WTC11 (cell line): Measurements from ENCODE around the gene HHEX.

Source experiments
- FOXJ3 ChIP-seq: sonication (generic); formaldehyde crosslinking; IDR thresholded peaks from 2 replicates; pipeline ENCODE4 v1.9.0; 2021; ENCODE audit warnings: missing genetic modification reagents, mild to moderate bottlenecking, borderline replicate concordance
- JUN ChIP-seq: sonication (generic); formaldehyde crosslinking; IDR thresholded peaks from 2 replicates; pipeline ENCODE4 v1.8.0; 2023; ENCODE audit warnings: mild to moderate bottlenecking, missing genetic modification reagents
- NFE2L1 ChIP-seq: sonication (generic); formaldehyde crosslinking; IDR thresholded peaks from 2 replicates; pipeline ENCODE4 v1.8.1; 2023; ENCODE audit warnings: missing genetic modification reagents
- TF ChIP-seq, protein P1 (sequence below): fragments of 200-600 bp; IDR thresholded peaks from 2 replicates; pipeline ENCODE4 v1.8.0; 2022; ENCODE audit warnings: antibody characterized with exemption
- TF ChIP-seq, protein P2 (sequence below): fragments of 250-450 bp; sonication (Bioruptor Pico); IDR thresholded peaks from 2 replicates; pipeline ENCODE4 v1.9.0; 2021; ENCODE audit warnings: mild to moderate bottlenecking, borderline replicate concordance
- TF ChIP-seq, protein P3 (sequence below): sonication (generic); formaldehyde crosslinking; IDR thresholded peaks from 2 replicates; pipeline ENCODE4 v1.8.1; 2023; ENCODE audit warnings: mild to moderate bottlenecking, missing genetic modification reagents, moderate library complexity
- TF ChIP-seq, protein P4 (sequence below): sonication (generic); formaldehyde crosslinking; IDR thresholded peaks from 2 replicates; pipeline ENCODE4 v1.8.1; 2022; ENCODE audit warnings: mild to moderate bottlenecking, missing genetic modification reagents, moderate library complexity, borderline replicate concordance

GRCh38 chr10:92640107-92640506 lies 49.6 kb upstream of the HHEX start:
- TF ChIP-seq, protein P1, sequence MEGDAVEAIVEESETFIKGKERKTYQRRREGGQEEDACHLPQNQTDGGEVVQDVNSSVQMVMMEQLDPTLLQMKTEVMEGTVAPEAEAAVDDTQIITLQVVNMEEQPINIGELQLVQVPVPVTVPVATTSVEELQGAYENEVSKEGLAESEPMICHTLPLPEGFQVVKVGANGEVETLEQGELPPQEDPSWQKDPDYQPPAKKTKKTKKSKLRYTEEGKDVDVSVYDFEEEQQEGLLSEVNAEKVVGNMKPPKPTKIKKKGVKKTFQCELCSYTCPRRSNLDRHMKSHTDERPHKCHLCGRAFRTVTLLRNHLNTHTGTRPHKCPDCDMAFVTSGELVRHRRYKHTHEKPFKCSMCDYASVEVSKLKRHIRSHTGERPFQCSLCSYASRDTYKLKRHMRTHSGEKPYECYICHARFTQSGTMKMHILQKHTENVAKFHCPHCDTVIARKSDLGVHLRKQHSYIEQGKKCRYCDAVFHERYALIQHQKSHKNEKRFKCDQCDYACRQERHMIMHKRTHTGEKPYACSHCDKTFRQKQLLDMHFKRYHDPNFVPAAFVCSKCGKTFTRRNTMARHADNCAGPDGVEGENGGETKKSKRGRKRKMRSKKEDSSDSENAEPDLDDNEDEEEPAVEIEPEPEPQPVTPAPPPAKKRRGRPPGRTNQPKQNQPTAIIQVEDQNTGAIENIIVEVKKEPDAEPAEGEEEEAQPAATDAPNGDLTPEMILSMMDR: no peak
- TF ChIP-seq NFE2L1 (CRISPR knock-in tag) (no peak), JUN (no peak), FOXJ3 (no peak)
- TF ChIP-seq, protein P2, sequence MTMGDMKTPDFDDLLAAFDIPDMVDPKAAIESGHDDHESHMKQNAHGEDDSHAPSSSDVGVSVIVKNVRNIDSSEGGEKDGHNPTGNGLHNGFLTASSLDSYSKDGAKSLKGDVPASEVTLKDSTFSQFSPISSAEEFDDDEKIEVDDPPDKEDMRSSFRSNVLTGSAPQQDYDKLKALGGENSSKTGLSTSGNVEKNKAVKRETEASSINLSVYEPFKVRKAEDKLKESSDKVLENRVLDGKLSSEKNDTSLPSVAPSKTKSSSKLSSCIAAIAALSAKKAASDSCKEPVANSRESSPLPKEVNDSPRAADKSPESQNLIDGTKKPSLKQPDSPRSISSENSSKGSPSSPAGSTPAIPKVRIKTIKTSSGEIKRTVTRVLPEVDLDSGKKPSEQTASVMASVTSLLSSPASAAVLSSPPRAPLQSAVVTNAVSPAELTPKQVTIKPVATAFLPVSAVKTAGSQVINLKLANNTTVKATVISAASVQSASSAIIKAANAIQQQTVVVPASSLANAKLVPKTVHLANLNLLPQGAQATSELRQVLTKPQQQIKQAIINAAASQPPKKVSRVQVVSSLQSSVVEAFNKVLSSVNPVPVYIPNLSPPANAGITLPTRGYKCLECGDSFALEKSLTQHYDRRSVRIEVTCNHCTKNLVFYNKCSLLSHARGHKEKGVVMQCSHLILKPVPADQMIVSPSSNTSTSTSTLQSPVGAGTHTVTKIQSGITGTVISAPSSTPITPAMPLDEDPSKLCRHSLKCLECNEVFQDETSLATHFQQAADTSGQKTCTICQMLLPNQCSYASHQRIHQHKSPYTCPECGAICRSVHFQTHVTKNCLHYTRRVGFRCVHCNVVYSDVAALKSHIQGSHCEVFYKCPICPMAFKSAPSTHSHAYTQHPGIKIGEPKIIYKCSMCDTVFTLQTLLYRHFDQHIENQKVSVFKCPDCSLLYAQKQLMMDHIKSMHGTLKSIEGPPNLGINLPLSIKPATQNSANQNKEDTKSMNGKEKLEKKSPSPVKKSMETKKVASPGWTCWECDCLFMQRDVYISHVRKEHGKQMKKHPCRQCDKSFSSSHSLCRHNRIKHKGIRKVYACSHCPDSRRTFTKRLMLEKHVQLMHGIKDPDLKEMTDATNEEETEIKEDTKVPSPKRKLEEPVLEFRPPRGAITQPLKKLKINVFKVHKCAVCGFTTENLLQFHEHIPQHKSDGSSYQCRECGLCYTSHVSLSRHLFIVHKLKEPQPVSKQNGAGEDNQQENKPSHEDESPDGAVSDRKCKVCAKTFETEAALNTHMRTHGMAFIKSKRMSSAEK (CRISPR knock-in tag): no peak
- TF ChIP-seq, protein P3, sequence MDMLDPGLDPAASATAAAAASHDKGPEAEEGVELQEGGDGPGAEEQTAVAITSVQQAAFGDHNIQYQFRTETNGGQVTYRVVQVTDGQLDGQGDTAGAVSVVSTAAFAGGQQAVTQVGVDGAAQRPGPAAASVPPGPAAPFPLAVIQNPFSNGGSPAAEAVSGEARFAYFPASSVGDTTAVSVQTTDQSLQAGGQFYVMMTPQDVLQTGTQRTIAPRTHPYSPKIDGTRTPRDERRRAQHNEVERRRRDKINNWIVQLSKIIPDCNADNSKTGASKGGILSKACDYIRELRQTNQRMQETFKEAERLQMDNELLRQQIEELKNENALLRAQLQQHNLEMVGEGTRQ: no peak
- TF ChIP-seq, protein P4, sequence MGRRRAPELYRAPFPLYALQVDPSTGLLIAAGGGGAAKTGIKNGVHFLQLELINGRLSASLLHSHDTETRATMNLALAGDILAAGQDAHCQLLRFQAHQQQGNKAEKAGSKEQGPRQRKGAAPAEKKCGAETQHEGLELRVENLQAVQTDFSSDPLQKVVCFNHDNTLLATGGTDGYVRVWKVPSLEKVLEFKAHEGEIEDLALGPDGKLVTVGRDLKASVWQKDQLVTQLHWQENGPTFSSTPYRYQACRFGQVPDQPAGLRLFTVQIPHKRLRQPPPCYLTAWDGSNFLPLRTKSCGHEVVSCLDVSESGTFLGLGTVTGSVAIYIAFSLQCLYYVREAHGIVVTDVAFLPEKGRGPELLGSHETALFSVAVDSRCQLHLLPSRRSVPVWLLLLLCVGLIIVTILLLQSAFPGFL (CRISPR knock-in tag): no peak
